Activated effector memory CD4-positive, alpha-beta T cell treated with Interleukin-2 at 50 U/mL for 16 hours (primary cell): Measurements from ENCODE around the gene CRELD2.

Experiments used
- DNase-seq: peaks from one replicate; pipeline ENCODE4 v3.0.0-alpha.2; 2020

The CRELD2 gene

GRCh38 chr22:49933236-49934159 is 15.1 kb downstream of the CRELD2 start:
- no peak for DNase-seq

- no peak for DNase-seq
Measured at GRCh38 chr22:49934160-49934890, 15.9 kb downstream of the CRELD2 start.

GRCh38 chr22:49934891-49935557 is 16.6 kb downstream of the CRELD2 start:
- DNase-seq: peak; percentile 69

- no peak for DNase-seq
Measured at GRCh38 chr22:49935561-49935960, 17.1 kb downstream of the CRELD2 start.

- DNase-seq: peak; percentile 82
Measured at GRCh38 chr22:49936018-49936972, 17.9 kb downstream of the CRELD2 start.

GRCh38 chr22:49936973-49937757 is 18.7 kb downstream of the CRELD2 start:
- no peak for DNase-seq

GRCh38 chr22:49937758-49938564 is 19.5 kb downstream of the CRELD2 start:
- no peak for DNase-seq

- DNase-seq: no peak
Measured at GRCh38 chr22:49938565-49939136, 20.2 kb downstream of the CRELD2 start.

GRCh38 chr22:49941507-49942316 is 23.3 kb downstream of the CRELD2 start:
- no peak for DNase-seq

GRCh38 chr22:49942565-49943404 is 24.4 kb downstream of the CRELD2 start:
- DNase-seq: no peak

- DNase-seq: no peak
Measured at GRCh38 chr22:49943405-49943765, 25.0 kb downstream of the CRELD2 start.

GRCh38 chr22:49943771-49944398 is 25.5 kb downstream of the CRELD2 start:
- no peak for DNase-seq

- no peak for DNase-seq
Measured at GRCh38 chr22:49944399-49944891, 26.0 kb downstream of the CRELD2 start.

GRCh38 chr22:49945042-49945794 is 26.8 kb downstream of the CRELD2 start:
- DNase-seq: peak; percentile 52

GRCh38 chr22:49946612-49947295 is 28.3 kb downstream of the CRELD2 start:
- DNase-seq: no peak

GRCh38 chr22:49947296-49947622 is 28.8 kb downstream of the CRELD2 start:
- DNase-seq: no peak
